K562 (cell line): ENCODE results near the gene C12orf43. TPM values are rescaled to one million over a fixed set of nuclear protein-coding genes. Genes with fewer than 3 reads are reported as not detected.

ENCODE experiments used
- ATAC-seq: fragments of 200-7000 bp; cut with Tn5 transposase; 3 replicates; pipeline ENCODE4 v1.9.1; 2020; ENCODE audit warnings: moderate library complexity
- BruUV-seq: library from RNA; stranded (reverse); fragments of 400-500 nt; replicated peaks from 2 replicates; lab custom pipeline; 2021; lab: Mats Ljungman, UMichigan
- CTCF ChIA-PET: fragments of 300-600 bp; formaldehyde crosslinking; extraction: SDS; loops from one replicate; lab custom pipeline; 2021; ENCODE audit warnings: low intra/inter-chr PET ratio; lab: Yijun Ruan, JAX
- POLR2A ChIA-PET: fragments of 300-600, 350-650 bp; sonication (Branson Sonifier 250); formaldehyde crosslinking; extraction: SDS; loops from one replicate; lab custom pipeline; 2021; ENCODE audit warnings: antibody characterized with exemption, inconsistent platforms; lab: Yijun Ruan, JAX
- DNase-seq, 4 experiments: peaks; one replicate each; pipeline versions ENCODE4 v3.0.0 to v3.0.0-alpha.2; 2011 to 2018; ENCODE audit warnings: low spot score in 3 of 4, mixed read lengths in 3 of 4; ENCODE audit errors: extremely low read depth in 1 of 4
- FAIRE-seq: peaks from 2 replicates; lab custom pipeline; 2011; peaks lifted over from hg19 to GRCh38; lab: Jason Lieb, UNC
- H2AFZ ChIP-seq: 2 replicates; pipeline ENCODE4 v1.6.0; 2011; ENCODE audit warnings: low read depth, low read length, control low read depth, inconsistent platforms
- H3K27ac ChIP-seq: fragments of 200-600 bp; 3 replicates; pipeline ENCODE4 v1.8.0; 2011; ENCODE audit warnings: low read depth, mild to moderate bottlenecking, control low read depth, inconsistent platforms, low read length, moderate library complexity, mixed read lengths; ENCODE audit errors: extremely low read depth
- H3K27me3 ChIP-seq, 2 experiments: fragments of 300-600 bp in 1 of 2; 2 replicates in 1 of 2; 3 replicates in 1 of 2; pipeline versions ENCODE4 v1.6.0 to v1.8.0; 2011; ENCODE audit warnings: inconsistent platforms in 2 of 2, low read length in 2 of 2, mild to moderate bottlenecking in 1 of 2, mixed read lengths in 1 of 2, moderate library complexity in 1 of 2; ENCODE audit not compliant: control insufficient read depth in 2 of 2, insufficient read depth in 2 of 2
- H3K36me3 ChIP-seq: fragments of 300-600 bp; 3 replicates; pipeline ENCODE4 v1.8.0; 2011; ENCODE audit warnings: mild to moderate bottlenecking, low read length, inconsistent platforms; ENCODE audit not compliant: control insufficient read depth, insufficient read depth
- H3K4me1 ChIP-seq, 2 experiments: fragments of 200-600 bp in 1 of 2; replicated peaks in 1 of 2; 2 replicates in 1 of 2; 3 replicates in 1 of 2; pipeline versions ENCODE4 v1.5.1 to v1.8.0; 2011; ENCODE audit warnings: inconsistent platforms in 2 of 2, low read length in 2 of 2, mild to moderate bottlenecking in 1 of 2, mixed read lengths in 1 of 2, moderate library complexity in 1 of 2; ENCODE audit not compliant: control insufficient read depth in 2 of 2, insufficient read depth in 2 of 2
- H3K4me2 ChIP-seq: 2 replicates; pipeline ENCODE4 v1.6.1; 2011; ENCODE audit warnings: low read length, control low read depth, inconsistent platforms, mixed read lengths; ENCODE audit not compliant: insufficient read depth
- H3K4me3 ChIP-seq: fragments of 200-600 bp; sonication (generic), shearing (Covaris generic); 2 replicates; pipeline ENCODE4 v1.5.1; 2016; ENCODE audit warnings: control low read depth, inconsistent platforms
- H3K79me2 ChIP-seq: fragments of 200-600 bp; 3 replicates; pipeline ENCODE4 v1.8.0; 2011; ENCODE audit warnings: low read length, inconsistent platforms; ENCODE audit not compliant: control insufficient read depth, insufficient read depth
- H3K9ac ChIP-seq, 2 experiments: 2 replicates each; pipeline versions ENCODE4 v1.6.0 to v1.6.1; 2011; ENCODE audit warnings: low read depth in 2 of 2, low read length in 2 of 2, control low read depth in 1 of 2, inconsistent platforms in 1 of 2, mild to moderate bottlenecking in 1 of 2, mixed read lengths in 1 of 2; ENCODE audit not compliant: insufficient read depth in 1 of 2
- H3K9me1 ChIP-seq: one replicate; pipeline ENCODE4 v1.6.0; 2011; ENCODE audit warnings: inconsistent platforms, mild to moderate bottlenecking, low read length, moderate library complexity; ENCODE audit not compliant: control insufficient read depth, insufficient read depth
- H3K9me3 ChIP-seq: replicated peaks from 2 replicates; pipeline ENCODE4 v1.5.1; 2011; ENCODE audit warnings: low read depth, low read length, inconsistent platforms; ENCODE audit not compliant: control insufficient read depth, insufficient read depth
- H4K20me1 ChIP-seq: replicated peaks from 2 replicates; pipeline ENCODE4 v1.6.1; 2011; ENCODE audit warnings: low read length, inconsistent platforms, mixed read lengths; ENCODE audit not compliant: control insufficient read depth, insufficient read depth
- GTF2F1 ChIP-seq: IDR thresholded peaks from 2 replicates; pipeline ENCODE4 v1.6.1; 2011; ENCODE audit warnings: low read depth, low read length, improper control_type of control experiment
- HDAC3 ChIP-seq: fragments of 450-650 bp; IDR thresholded peaks from 2 replicates; pipeline ENCODE4 v1.6.1; 2018; ENCODE audit warnings: borderline replicate concordance, mild to moderate bottlenecking, moderate library complexity; ENCODE audit not compliant: partially characterized antibody
- KDM4B ChIP-seq, 2 experiments: fragments of 450-650 bp in 1 of 2; sonication (generic) in 1 of 2; IDR thresholded peaks; 2 replicates each; pipeline ENCODE4 v1.6.1; 2016 to 2017; ENCODE audit warnings: borderline replicate concordance in 2 of 2, antibody characterized with exemption in 1 of 2, low read depth in 1 of 2, mild to moderate bottlenecking in 1 of 2
- KDM5B ChIP-seq: fragments of 200-600 bp; sonication (generic); IDR thresholded peaks from 2 replicates; pipeline ENCODE4 v1.6.1; 2012; ENCODE audit warnings: low read depth, mild to moderate bottlenecking, moderate library complexity, low read length, control low read depth, inconsistent platforms; ENCODE audit not compliant: insufficient replicate concordance
- PPARD ChIP-seq: fragments of 250-450 bp; sonication (Bioruptor Pico); IDR thresholded peaks from 2 replicates; pipeline ENCODE4 v1.8.0; 2022; ENCODE audit warnings: inconsistent platforms, mild to moderate bottlenecking, moderate library complexity
- RHOXF2B ChIP-seq: fragments of 250-450 bp; sonication (Bioruptor Pico); conservative IDR thresholded peaks from 2 replicates; pipeline ENCODE4 v1.5.1; 2021
- ZC3H8 ChIP-seq: fragments of 450-650 bp; IDR thresholded peaks from 2 replicates; pipeline ENCODE4 v1.6.1; 2017
- ZNF699 ChIP-seq: fragments of 250-450 bp; sonication (Bioruptor Pico); IDR thresholded peaks from 2 replicates; pipeline ENCODE4 v1.8.0; 2021; ENCODE audit warnings: mild to moderate bottlenecking, moderate library complexity; ENCODE audit not compliant: insufficient replicate concordance
- WGBS: fragments of 100-300 bp; shearing (Covaris generic); methylation state at CpG from one replicate; pipeline ENCODE4 v1.1.6; 2016; ENCODE audit warnings: low coverage, mixed read lengths; ENCODE audit not compliant: insufficient coverage; ENCODE audit errors: missing lambda C conversion rate; 5-methylcytosine and 5-hydroxymethylcytosine counted together
- in situ Hi-C: fragments of 300-500 bp; cut with MboI; formaldehyde crosslinking; loops from 4 replicates; pipeline ENCODE4 v1.15.0; 2018; ENCODE audit warnings: inconsistent platforms, mixed read lengths
- intact Hi-C: fragments of 100-400 bp; cut with micrococcal nuclease; formaldehyde crosslinking; loops from 2 replicates; pipeline ENCODE4 v1.14.2; 2022
- polyA plus RNA-seq, 8 experiments: library from polyadenylated mRNA; depleted of rRNA in 4 of 8; stranded (reverse) in 5 of 8; unstranded in 3 of 8; fragments of >200 nt; fragmentation: Nextera tagmentation in 2 of 8; fragmentation: Illumina TruSeq in 1 of 8; extraction: Ambion mirVana in 2 of 8; extraction: Trizol in 1 of 8; gene quantifications; 2 replicates each; pipeline versions ENCODE4 v1.2.1 to v1.2.3, GENCODE V29; 2011 to 2014; ENCODE audit warnings: inconsistent platforms in 1 of 8, missing spikeins in 1 of 8
- total RNA-seq, 7 experiments: library from RNA; depleted of rRNA in 6 of 7; stranded (reverse); fragments of >200 nt in 6 of 7; fragmentation: Illumina TruSeq in 2 of 7; extraction: Trizol in 2 of 7; gene quantifications; 2 replicates each; pipeline versions ENCODE4 v1.2.1 to v1.2.3, GENCODE V29; 2011 to 2021; ENCODE audit warnings: low replicate concordance in 1 of 7
- TF ChIP-seq, protein P1 (sequence below), 2 experiments: fragments of 250-450 bp in 1 of 2; fragments of 450-650 bp in 1 of 2; sonication (Bioruptor Pico) in 1 of 2; IDR thresholded peaks; 2 replicates each; pipeline versions ENCODE4 v1.6.1 to v1.8.0; 2016 to 2021; ENCODE audit warnings: mild to moderate bottlenecking in 2 of 2, moderate library complexity in 2 of 2, missing compliant biosample characterization in 1 of 2, missing genetic modification characterization in 1 of 2

Gene C12orf43
- total and polyA plus RNA-seq, 9 of the 15 experiments (the other 6 are each of a cell fraction or from before 2014, with no cell fraction given) = 4.3 to 22.2 (median 16.8) TPM

DNA sequence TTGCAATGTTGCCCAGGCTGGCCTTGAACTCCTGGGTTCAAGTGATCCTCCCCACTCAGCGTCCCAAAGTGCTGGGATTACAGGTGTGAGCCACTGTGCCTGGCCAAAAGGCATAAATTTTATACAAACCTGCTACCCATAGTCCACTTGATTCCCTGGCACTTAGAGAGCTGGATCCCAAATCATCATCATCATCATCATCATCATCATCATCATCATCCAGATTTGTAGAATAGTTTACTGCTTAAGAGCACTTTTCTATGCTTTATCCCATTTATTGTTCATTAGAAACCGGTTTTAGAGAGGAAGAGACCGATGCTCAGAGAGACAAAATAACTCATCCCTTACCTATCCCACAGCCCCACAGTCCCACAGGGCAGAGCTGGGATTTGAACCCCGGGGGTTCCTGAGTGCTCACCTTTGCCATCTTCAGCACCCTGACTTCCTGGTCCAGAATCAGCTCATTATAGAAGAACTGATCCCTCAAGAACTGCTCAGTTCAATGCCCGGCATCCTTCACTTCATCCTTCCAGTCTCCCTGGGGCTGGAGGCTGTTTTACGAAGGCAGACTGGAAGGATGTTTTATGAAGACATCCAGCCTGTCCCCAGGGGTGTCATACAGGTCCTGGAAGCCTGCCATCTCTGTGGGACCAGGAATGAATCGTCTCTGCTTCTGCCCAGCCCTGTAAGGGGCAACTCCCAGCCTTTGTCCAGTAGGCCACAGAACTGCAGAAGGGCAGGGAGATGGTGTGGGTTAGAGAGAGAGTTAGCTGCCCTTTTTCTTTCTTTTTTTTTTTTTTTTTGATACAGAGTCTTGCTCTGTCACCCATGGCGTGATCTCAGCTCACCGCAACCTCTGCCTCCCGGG lies 43.0 kb upstream of the C12orf43 start:
- DNase-seq = no peak
- no peak overlapping the region for H3K4me3 ChIP-seq
- ChIA-PET POLR2A (interaction anchor here (0.9 kb wide), 1 partner anchor 10 kb away, joined by 3 read pairs; no protein-coding TSS in a partner anchor), CTCF (interaction anchor here (3.5 kb wide), 1 partner anchor 51 kb away, joined by 24 read pairs; no protein-coding TSS in a partner anchor)
- no peaks in the 10 kb centered on the region; a peak in 1 of 5 replicates for H3K4me1 ChIP-seq
- H3K9me3 ChIP-seq = no peaks in the 10 kb centered on the region
- WGBS = 11% methylated on average over 7 of the region's 10 CpGs
- peaks cover 15 to 31% of the 10 kb centered on the region in 2 experiments for H3K27me3 ChIP-seq
- TF ChIP-seq KDM4B (IDR thresholded peaks at IDR 0.05; ENCODE audit: borderline replicate concordance in 2 of 2, low read depth in 1 of 2) (no peak), RHOXF2B (CRISPR knock-in tag) (no peak), ZNF699 (CRISPR knock-in tag) (no peak), KDM5B (no peak), ZC3H8 (no peak), HDAC3 (no peak), PPARD (no peak), GTF2F1 (no peak)
- TF ChIP-seq, protein P1, sequence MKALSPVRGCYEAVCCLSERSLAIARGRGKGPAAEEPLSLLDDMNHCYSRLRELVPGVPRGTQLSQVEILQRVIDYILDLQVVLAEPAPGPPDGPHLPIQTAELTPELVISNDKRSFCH (CRISPR knock-in tag; IDR thresholded peaks at IDR 0.05) = no peak
- TF ChIP-seq, protein P1 (tag; IDR thresholded peaks at IDR 0.05) = no peak
- H3K79me2 ChIP-seq = no peaks in the 10 kb centered on the region
- H2AFZ ChIP-seq = no peak overlapping the region; the same call in 1 of the 2 replicates
- intact Hi-C loops (no loop called here), in situ Hi-C loops (no loop called here)
- no peak for FAIRE-seq
- H4K20me1 ChIP-seq = no peaks in the 10 kb centered on the region; the same call in 1 of the 2 replicates
- H3K27ac ChIP-seq = no peak overlapping the region
- no peak for ATAC-seq
- no peaks in the 10 kb centered on the region for H3K9me1 ChIP-seq
- H3K9ac ChIP-seq = no peak overlapping the region; a peak in 1 of 4 replicates
- no peak overlapping the region for H3K4me2 ChIP-seq
- BruUV-seq = no TSS peak
- no peaks in the 10 kb centered on the region for H3K36me3 ChIP-seq
